Measurements from ENCODE around the gene LRP5.

LRP5 gene

DNA sequence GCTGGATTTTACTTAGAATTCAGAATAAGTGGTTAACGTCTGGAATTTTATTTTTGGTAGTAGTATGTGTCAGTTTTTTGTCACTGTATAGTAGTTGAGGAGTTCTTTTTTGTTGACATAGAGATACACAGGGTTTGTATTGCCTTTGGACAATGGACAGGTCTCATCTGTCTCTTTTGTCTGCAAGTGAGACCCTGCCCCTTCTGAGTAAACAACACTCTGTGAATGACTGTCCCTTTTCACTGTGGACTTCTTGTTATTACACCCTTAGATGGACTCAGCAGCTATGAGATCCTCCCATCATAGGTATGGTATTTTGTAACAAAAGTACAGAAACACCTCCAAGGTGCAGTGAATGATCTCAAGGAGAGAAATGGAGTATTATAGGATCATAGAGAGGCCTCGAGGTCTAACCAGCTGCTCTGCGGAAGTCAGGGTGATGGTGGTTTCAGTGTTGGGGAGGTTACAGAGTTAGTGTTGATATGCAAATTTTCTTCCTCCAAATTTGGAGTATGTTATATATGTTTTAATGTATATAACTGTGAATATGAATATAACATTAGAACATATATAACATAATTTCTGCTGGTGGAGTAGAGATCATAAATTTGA lies 155.9 kb downstream of the LRP5 start:
- Histone ChIP-seq H3K4me3 (ENCODE audit: control insufficient read depth in 1 of 7, extremely low read depth in 1 of 7, insufficient read depth in 4 of 7, low read depth in 2 of 7, low read length in 6 of 7) (no peak overlapping the region), H3K9me3 (ENCODE audit: control extremely low read depth in 1 of 5, control insufficient read depth in 4 of 5, insufficient read depth in 2 of 5, low read depth in 1 of 5, low read length in 4 of 5) (no peaks in the 10 kb centered on the region), H3K4me1 (ENCODE audit: control extremely low read depth in 1 of 4, control insufficient read depth in 4 of 4, insufficient read depth in 4 of 4, low read length in 3 of 4) (peaks cover 27 to 84% (median 66%) of the 10 kb centered on the region in 4 experiments), H3K27ac (ENCODE audit: insufficient read depth in 1 of 2, low read depth in 1 of 2, low read length in 2 of 2, poor library complexity in 1 of 2, severe bottlenecking in 2 of 2) (peak overlapping the region in 1 of 2 experiments; percentile 27), H3K27me3 (replicated peaks in 2 of 5; ENCODE audit: control insufficient read depth in 4 of 5, insufficient read depth in 5 of 5, low read length in 4 of 5) (no peaks in the 10 kb centered on the region), H3K36me3 (ENCODE audit: control insufficient read depth in 4 of 4, insufficient read depth in 4 of 4, low read length in 3 of 4) (peaks cover 0 to 29% (median 5%) of the 10 kb centered on the region in 4 experiments)
- ChIA-PET POLR2A (no interaction called here), CTCF (interaction anchor here (1.3 kb wide), 1 partner anchor 30 kb away, joined by 3 read pairs; no protein-coding TSS in a partner anchor)
- no peak for DNase-seq
- WGBS (ENCODE audit: insufficient coverage) = 47% methylated on average over 3 of the region's 3 CpGs

DNA sequence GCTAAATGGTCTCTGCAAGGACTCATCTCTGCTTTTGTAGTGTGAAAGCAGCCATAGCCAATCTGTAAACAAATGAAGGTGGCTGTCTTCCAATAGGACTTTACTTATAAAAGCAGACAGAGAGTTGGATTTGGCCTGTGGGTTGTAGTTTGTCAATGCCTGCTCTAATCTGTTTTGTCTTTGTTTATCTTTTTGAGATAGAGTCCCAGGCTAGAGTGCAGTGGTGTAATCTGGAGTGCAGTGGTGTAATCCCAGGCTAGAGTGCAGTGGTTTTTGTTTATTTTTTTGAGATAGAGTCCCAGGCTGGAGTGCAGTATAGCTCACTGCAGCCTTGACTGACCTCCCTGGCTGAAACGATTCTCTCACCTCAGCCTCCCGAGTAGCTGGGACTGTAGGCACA lies 156.7 kb downstream of the LRP5 start:
- H3K36me3 ChIP-seq (ENCODE audit: control insufficient read depth in 4 of 4, insufficient read depth in 4 of 4, low read length in 3 of 4) = peaks cover 0 to 25% (median 5%) of the 10 kb centered on the region in 4 experiments
- H3K9me3 ChIP-seq (ENCODE audit: control extremely low read depth in 1 of 5, control insufficient read depth in 4 of 5, insufficient read depth in 2 of 5, low read depth in 1 of 5, low read length in 4 of 5) = no peaks in the 10 kb centered on the region
- POLR2A ChIA-PET = interaction anchor here (0.5 kb wide), 1 partner anchor 40 kb away, joined by 5 read pairs; no protein-coding TSS in a partner anchor
- H3K4me1 ChIP-seq (ENCODE audit: control extremely low read depth in 1 of 4, control insufficient read depth in 4 of 4, insufficient read depth in 4 of 4, low read length in 3 of 4) = peaks cover 28 to 85% (median 67%) of the 10 kb centered on the region in 4 experiments
- DNase-seq = no peak
- CTCF ChIA-PET = interaction anchor here (0.8 kb wide), 1 partner anchor 59 kb away, joined by 4 read pairs; no protein-coding TSS in a partner anchor
- WGBS (ENCODE audit: insufficient coverage) = no CpG with 5 or more reads among the region's 2 CpGs
- H3K27ac ChIP-seq (ENCODE audit: insufficient read depth in 1 of 2, low read depth in 1 of 2, low read length in 2 of 2, poor library complexity in 1 of 2, severe bottlenecking in 2 of 2) = peak overlapping the region in 1 of 2 experiments; percentile 12
- no peaks in the 10 kb centered on the region for H3K27me3 ChIP-seq (replicated peaks in 2 of 5; ENCODE audit: control insufficient read depth in 4 of 5, insufficient read depth in 5 of 5, low read length in 4 of 5)
- H3K4me3 ChIP-seq (ENCODE audit: control insufficient read depth in 1 of 7, extremely low read depth in 1 of 7, insufficient read depth in 4 of 7, low read depth in 2 of 7, low read length in 6 of 7) = peak overlapping the region in 1 of 7 experiments; percentile 19

DNA sequence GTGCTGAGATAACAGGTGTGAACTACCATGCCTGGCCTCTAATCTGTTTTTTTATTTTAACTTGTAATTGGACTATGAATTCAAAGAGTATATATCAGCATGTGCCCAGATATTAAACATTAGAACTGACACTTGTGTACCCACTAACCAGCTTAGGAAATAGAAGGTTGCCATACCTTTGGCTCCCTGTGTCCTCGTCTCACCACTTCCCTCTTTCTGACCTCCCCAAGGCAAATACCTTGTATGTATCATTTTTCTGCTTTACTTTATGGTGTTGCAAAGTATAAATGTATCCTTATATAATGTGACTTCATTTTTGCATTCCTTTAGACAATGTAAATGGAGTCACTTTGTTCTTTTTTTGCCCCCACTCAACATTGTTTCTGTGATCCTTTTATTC lies 157.3 kb downstream of the LRP5 start:
- CTCF ChIA-PET = interaction anchor here (0.8 kb wide), 1 partner anchor 59 kb away, joined by 4 read pairs; no protein-coding TSS in a partner anchor
- H3K4me3 ChIP-seq (ENCODE audit: control insufficient read depth in 1 of 7, extremely low read depth in 1 of 7, insufficient read depth in 4 of 7, low read depth in 2 of 7, low read length in 6 of 7) = peak overlapping the region in 1 of 7 experiments; percentile 19
- no peaks in the 10 kb centered on the region for H3K9me3 ChIP-seq (ENCODE audit: control extremely low read depth in 1 of 5, control insufficient read depth in 4 of 5, insufficient read depth in 2 of 5, low read depth in 1 of 5, low read length in 4 of 5)
- peaks cover 28 to 84% (median 71%) of the 10 kb centered on the region in 4 experiments for H3K4me1 ChIP-seq (ENCODE audit: control extremely low read depth in 1 of 4, control insufficient read depth in 4 of 4, insufficient read depth in 4 of 4, low read length in 3 of 4)
- no CpG with 5 or more reads among the region's 1 CpG for WGBS (ENCODE audit: insufficient coverage)
- DNase-seq = peak in 1 of 3 donors; percentile 19
- peaks cover 0 to 25% (median 5%) of the 10 kb centered on the region in 4 experiments for H3K36me3 ChIP-seq (ENCODE audit: control insufficient read depth in 4 of 4, insufficient read depth in 4 of 4, low read length in 3 of 4)
- POLR2A ChIA-PET = interaction anchor here (0.5 kb wide), 1 partner anchor 40 kb away, joined by 5 read pairs; no protein-coding TSS in a partner anchor
- H3K27ac ChIP-seq (ENCODE audit: insufficient read depth in 1 of 2, low read depth in 1 of 2, low read length in 2 of 2, poor library complexity in 1 of 2, severe bottlenecking in 2 of 2) = peak overlapping the region in 1 of 2 experiments; percentile 12
- H3K27me3 ChIP-seq (replicated peaks in 2 of 5; ENCODE audit: control insufficient read depth in 4 of 5, insufficient read depth in 5 of 5, low read length in 4 of 5) = no peaks in the 10 kb centered on the region

- H3K36me3 ChIP-seq (ENCODE audit: control insufficient read depth in 4 of 4, insufficient read depth in 4 of 4, low read length in 3 of 4) = peaks cover 0 to 22% (median 5%) of the 10 kb centered on the region in 4 experiments
- POLR2A ChIA-PET = no interaction called here
- WGBS (ENCODE audit: insufficient coverage) = 97% methylated on average over 3 of the region's 4 CpGs
- no peak for DNase-seq
- H3K4me1 ChIP-seq (ENCODE audit: control extremely low read depth in 1 of 4, control insufficient read depth in 4 of 4, insufficient read depth in 4 of 4, low read length in 3 of 4) = peaks cover 28 to 79% (median 69%) of the 10 kb centered on the region in 4 experiments
- H3K27me3 ChIP-seq (replicated peaks in 2 of 5; ENCODE audit: control insufficient read depth in 4 of 5, insufficient read depth in 5 of 5, low read length in 4 of 5) = no peaks in the 10 kb centered on the region
- no peaks in the 10 kb centered on the region for H3K9me3 ChIP-seq (ENCODE audit: control extremely low read depth in 1 of 5, control insufficient read depth in 4 of 5, insufficient read depth in 2 of 5, low read depth in 1 of 5, low read length in 4 of 5)
- H3K27ac ChIP-seq (ENCODE audit: insufficient read depth in 1 of 2, low read depth in 1 of 2, low read length in 2 of 2, poor library complexity in 1 of 2, severe bottlenecking in 2 of 2) = peak overlapping the region in 1 of 2 experiments; percentile 51
- H3K4me3 ChIP-seq (ENCODE audit: control insufficient read depth in 1 of 7, extremely low read depth in 1 of 7, insufficient read depth in 4 of 7, low read depth in 2 of 7, low read length in 6 of 7) = peak overlapping the region in 3 of 7 experiments; percentile 11 to 36 (median 35)
- CTCF ChIA-PET = interaction anchor here (0.7 to 1.4 kb wide), 5 partner anchors 13 to 80 kb away, joined by 3 to 5 read pairs (median 3); no protein-coding TSS in a partner anchor
Observed at GRCh38 chr11:68470304-68470811, 158.0 kb downstream of the LRP5 start.

DNA sequence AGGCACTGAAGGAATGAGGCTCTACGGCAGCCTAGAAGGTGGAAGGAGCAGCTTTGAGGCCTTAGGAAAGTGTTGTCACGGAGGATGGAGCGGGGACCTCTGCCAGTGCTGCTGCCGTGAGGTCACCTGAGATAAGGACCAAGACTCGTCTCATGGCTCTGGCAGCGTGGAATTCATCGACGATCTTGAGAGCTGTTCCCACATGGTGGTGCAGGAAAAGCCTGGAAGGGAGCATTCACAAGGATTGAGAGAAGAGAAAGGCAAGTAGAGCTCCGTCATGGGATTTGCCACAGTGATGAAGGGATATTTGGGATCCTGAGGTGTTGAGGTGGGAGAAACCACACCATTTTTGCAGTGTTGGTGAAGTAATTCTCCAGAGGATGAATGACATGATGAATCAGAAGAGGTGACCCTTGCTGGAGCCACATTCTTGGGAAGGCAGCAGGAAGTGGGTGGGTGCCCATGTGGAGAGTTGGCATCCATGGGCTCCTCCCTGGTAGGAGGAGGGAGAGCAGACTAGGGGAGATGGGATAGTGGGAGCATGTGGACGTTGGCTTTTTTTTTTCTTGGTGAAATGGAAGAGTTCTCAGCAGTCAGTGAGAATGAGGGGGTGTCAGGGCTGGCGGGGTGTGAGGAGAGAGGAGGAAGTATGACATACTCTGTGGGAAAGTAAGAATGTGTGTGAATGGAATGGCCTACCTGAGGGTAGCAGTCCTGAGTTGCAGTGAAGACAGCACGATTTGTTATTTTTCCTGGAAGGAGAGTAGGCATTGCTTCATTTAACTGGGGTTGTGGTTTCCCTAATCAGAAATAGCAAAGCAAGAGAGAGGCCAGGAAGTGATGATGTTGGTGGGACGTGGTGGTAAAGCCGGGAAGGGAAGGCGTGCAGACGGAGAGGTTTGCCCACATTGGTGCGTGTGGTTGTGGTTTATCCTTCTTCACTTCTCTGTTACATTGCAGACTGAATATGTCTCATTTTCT lies 159.3 kb downstream of the LRP5 start:
- Histone ChIP-seq H3K4me1 (ENCODE audit: control extremely low read depth in 1 of 4, control insufficient read depth in 4 of 4, insufficient read depth in 4 of 4, low read length in 3 of 4) (peaks cover 28 to 75% (median 69%) of the 10 kb centered on the region in 4 experiments), H3K27ac (ENCODE audit: insufficient read depth in 1 of 2, low read depth in 1 of 2, low read length in 2 of 2, poor library complexity in 1 of 2, severe bottlenecking in 2 of 2) (peak overlapping the region; percentile 62 to 77), H3K36me3 (ENCODE audit: control insufficient read depth in 4 of 4, insufficient read depth in 4 of 4, low read length in 3 of 4) (peaks cover 0 to 17% (median 5%) of the 10 kb centered on the region in 4 experiments), H3K27me3 (replicated peaks in 2 of 5; ENCODE audit: control insufficient read depth in 4 of 5, insufficient read depth in 5 of 5, low read length in 4 of 5) (no peaks in the 10 kb centered on the region), H3K9me3 (ENCODE audit: control extremely low read depth in 1 of 5, control insufficient read depth in 4 of 5, insufficient read depth in 2 of 5, low read depth in 1 of 5, low read length in 4 of 5) (no peaks in the 10 kb centered on the region), H3K4me3 (ENCODE audit: control insufficient read depth in 1 of 7, extremely low read depth in 1 of 7, insufficient read depth in 4 of 7, low read depth in 2 of 7, low read length in 6 of 7) (peak overlapping the region in 5 of 7 experiments; percentile 12 to 47 (median 37))
- ChIA-PET POLR2A (no interaction called here), CTCF (interaction anchor here (0.7 to 1.4 kb wide), 4 partner anchors 12 to 79 kb away, joined by 3 to 5 read pairs (median 3); no protein-coding TSS in a partner anchor)
- 59% methylated on average over 14 of the region's 17 CpGs for WGBS (ENCODE audit: insufficient coverage)
- DNase-seq = peak; percentile 92 to 97 (median 96)

GRCh38 chr11:68472778-68473177 lies 160.4 kb downstream of the LRP5 start:
- ChIA-PET CTCF (interaction anchor here (0.7 to 1.7 kb wide), 7 partner anchors 9 to 112 kb away, joined by 3 to 6 read pairs (median 4); no protein-coding TSS in a partner anchor), POLR2A (interaction anchor here (0.6 to 0.7 kb wide), 2 partner anchors 34 to 117 kb away, joined by 4 read pairs; no protein-coding TSS in a partner anchor)
- DNase-seq = no peak
- Histone ChIP-seq H3K4me3 (ENCODE audit: control insufficient read depth in 1 of 7, extremely low read depth in 1 of 7, insufficient read depth in 4 of 7, low read depth in 2 of 7, low read length in 6 of 7) (peak overlapping the region in 1 of 7 experiments; percentile 43), H3K9me3 (ENCODE audit: control extremely low read depth in 1 of 5, control insufficient read depth in 4 of 5, insufficient read depth in 2 of 5, low read depth in 1 of 5, low read length in 4 of 5) (no peaks in the 10 kb centered on the region), H3K36me3 (ENCODE audit: control insufficient read depth in 4 of 4, insufficient read depth in 4 of 4, low read length in 3 of 4) (peaks cover 0 to 19% (median 1%) of the 10 kb centered on the region in 4 experiments), H3K27ac (ENCODE audit: insufficient read depth in 1 of 2, low read depth in 1 of 2, low read length in 2 of 2, poor library complexity in 1 of 2, severe bottlenecking in 2 of 2) (peak overlapping the region; percentile 53 to 77), H3K4me1 (ENCODE audit: control extremely low read depth in 1 of 4, control insufficient read depth in 4 of 4, insufficient read depth in 4 of 4, low read length in 3 of 4) (peaks cover 28 to 68% (median 65%) of the 10 kb centered on the region in 4 experiments), H3K27me3 (replicated peaks in 2 of 5; ENCODE audit: control insufficient read depth in 4 of 5, insufficient read depth in 5 of 5, low read length in 4 of 5) (no peaks in the 10 kb centered on the region)
- 100% methylated on average over 1 of the region's 2 CpGs for WGBS (ENCODE audit: insufficient coverage)
